ENCODE results near the gene SLC66A1. TPM values are rescaled to one million over a fixed set of nuclear protein-coding genes. Genes with fewer than 3 reads are reported as not detected.

The SLC66A1 gene
- total RNA-seq, 4 donors from 2014 or later, result 6.8 to 14.3 (median 10.3) TPM

- Histone ChIP-seq H3K27ac (peak overlapping the region in 3 of 4 donors; percentile 2 to 27 (median 11)), H3K9me3 (no peaks in the 10 kb centered on the region), H3K4me3 (no peak overlapping the region), H3K36me3 (peaks cover 0 to 100% (median 22%) of the 10 kb centered on the region in 3 donors), H3K4me1 (peaks cover 0 to 31% (median 15%) of the 10 kb centered on the region in 3 donors), H3K27me3 (no peaks in the 10 kb centered on the region)
- DNase-seq, result no peak
- WGBS, 2 donors, result 75% methylated on average over 16 to 17 of the region's 17 CpGs
- TF ChIP-seq CTCF (IDR thresholded peaks at IDR 0.05) (no peak), POLR2A (IDR thresholded peaks at IDR 0.05) (no peak)
- intact Hi-C loops (cut with DNase I), result no loop called here
Observed at GRCh38 chr1:19377812-19378718, 65.9 kb downstream of the SLC66A1 start.

Small RNAs within 50 kb of the gene (small RNA-seq; reads per million reads assigned to genes)
- 0 to 0.60 (median 0) reads per million in 4 donors for gene RNU6-1099P

Other genes starting within 250 kb of the SLC66A1 start
- 100 to 1,000 TPM in 1 of 4 donors, 10 to 100 TPM in 3; 52.4 to 121 (median 88.3) TPM for gene UBR4, start 102.1 kb upstream of the SLC66A1 start, total RNA-seq
- 10 to 100 TPM; 18.7 to 38.0 (median 34.7) TPM for gene EMC1, start 60.8 kb upstream of the SLC66A1 start, total RNA-seq
- gene MRTO4, start 60.5 kb upstream of the SLC66A1 start, total RNA-seq, result 10 to 100 TPM; 25.4 to 48.3 (median 34.2) TPM
- gene AKR7A3, start 23.6 kb upstream of the SLC66A1 start, total RNA-seq, result 1 to 10 TPM in 3 of 4 donors, under 1 TPM in 1; 0.50 to 2.4 (median 2.0) TPM
- gene AKR7A2, start 182 bp upstream of the SLC66A1 start, total RNA-seq, result 10 to 100 TPM; 57.7 to 93.4 (median 70.3) TPM
- gene CAPZB, start 173.2 kb downstream of the SLC66A1 start, total RNA-seq, result 100 to 1,000 TPM in 3 of 4 donors, 10 to 100 TPM in 1; 89.4 to 146 (median 126) TPM